CD8-positive, alpha-beta memory T cell (primary cell): ENCODE measurements around the gene DCUN1D1. TPM values are rescaled to one million over a fixed set of nuclear protein-coding genes. Genes with fewer than 3 reads are reported as not detected.
A peak's percentile ranks its signal among the peaks of the same experiment; 100 is the strongest.

Experiments
- CTCF ChIA-PET: fragments of 350-600 bp; sonication (Branson Sonifier 250); formaldehyde crosslinking; loops from one replicate; lab custom pipeline; 2021; ENCODE audit warnings: antibody characterized with exemption; lab: Charles Lee
- POLR2A ChIA-PET: fragments of 350-600 bp; sonication (Branson Sonifier 250); formaldehyde crosslinking; loops from one replicate; lab custom pipeline; 2021; ENCODE audit warnings: antibody characterized with exemption; lab: Charles Lee
- DNase-seq, 5 donors: peaks; one replicate each; pipeline versions ENCODE4 v3.0.0 to v3.0.0-alpha.2; 2020 to 2022; ENCODE audit warnings: mixed read lengths in 1 of 5
- H3K27ac ChIP-seq: one replicate; pipeline ENCODE4 v1.7.0; 2013; ENCODE audit warnings: low read depth, mild to moderate bottlenecking, low read length, moderate library complexity
- H3K27me3 ChIP-seq: 2 replicates; pipeline ENCODE4 v1.7.0; 2013; ENCODE audit warnings: low read length, mild to moderate bottlenecking; ENCODE audit not compliant: insufficient read depth, poor library complexity, severe bottlenecking
- H3K36me3 ChIP-seq: 2 replicates; pipeline ENCODE4 v1.7.0; 2013; ENCODE audit warnings: mild to moderate bottlenecking, low read length, moderate library complexity; ENCODE audit not compliant: insufficient read depth
- H3K4me1 ChIP-seq: 2 replicates; pipeline ENCODE4 v1.7.0; 2013; ENCODE audit warnings: mild to moderate bottlenecking, low read length, moderate library complexity; ENCODE audit not compliant: insufficient read depth
- H3K4me3 ChIP-seq: 2 replicates; pipeline ENCODE4 v1.7.0; 2013; ENCODE audit warnings: mild to moderate bottlenecking, low read length
- H3K9me3 ChIP-seq: 2 replicates; pipeline ENCODE4 v1.7.0; 2013; ENCODE audit warnings: mild to moderate bottlenecking, low read length
- H3K27ac Mint-ChIP-seq, 8 donors: one replicate each; pipeline ENCODE4 v1.8.0; 2020 to 2021; ENCODE audit warnings: mixed read lengths in 8 of 8, mild to moderate bottlenecking in 6 of 8, inconsistent platforms in 3 of 8, moderate library complexity in 3 of 8
- H3K27me3 Mint-ChIP-seq, 2 donors: one replicate each; pipeline ENCODE4 v1.8.0; 2020 to 2021; ENCODE audit warnings: mixed read lengths in 2 of 2, mild to moderate bottlenecking in 1 of 2, moderate library complexity in 1 of 2
- H3K36me3 Mint-ChIP-seq, 3 donors: one replicate each; pipeline ENCODE4 v1.8.0; 2020 to 2021; ENCODE audit warnings: mixed read lengths in 3 of 3, inconsistent platforms in 1 of 3, mild to moderate bottlenecking in 1 of 3
- H3K4me1 Mint-ChIP-seq, 3 donors: one replicate each; pipeline ENCODE4 v1.8.0; 2020 to 2021; ENCODE audit warnings: mixed read lengths in 3 of 3, inconsistent platforms in 1 of 3, mild to moderate bottlenecking in 1 of 3
- H3K4me3 Mint-ChIP-seq, 7 donors: one replicate each; pipeline ENCODE4 v1.8.0; 2020 to 2021; ENCODE audit warnings: mixed read lengths in 7 of 7, mild to moderate bottlenecking in 6 of 7, moderate library complexity in 4 of 7, inconsistent platforms in 2 of 7
- H3K9me3 Mint-ChIP-seq, 5 donors: one replicate each; pipeline ENCODE4 v1.8.0; 2020 to 2022; ENCODE audit warnings: mixed read lengths in 5 of 5, mild to moderate bottlenecking in 3 of 5, moderate library complexity in 2 of 5, inconsistent platforms in 1 of 5
- polyA plus RNA-seq: library from polyadenylated mRNA; unstranded; fragments of 300-500 nt; fragmentation: Illumina TruSeq; gene quantifications from one replicate; pipeline ENCODE4 v1.2.3, GENCODE V29; 2021
- total RNA-seq, 2 experiments: library from RNA; stranded (reverse); gene quantifications; one replicate each; pipeline ENCODE4 v1.2.3, GENCODE V29; 2021

Gene DCUN1D1
- total and polyA plus RNA-seq, 3 experiments from 2014 or later, result 30.9 to 61.3 (median 55.4) TPM

DNA sequence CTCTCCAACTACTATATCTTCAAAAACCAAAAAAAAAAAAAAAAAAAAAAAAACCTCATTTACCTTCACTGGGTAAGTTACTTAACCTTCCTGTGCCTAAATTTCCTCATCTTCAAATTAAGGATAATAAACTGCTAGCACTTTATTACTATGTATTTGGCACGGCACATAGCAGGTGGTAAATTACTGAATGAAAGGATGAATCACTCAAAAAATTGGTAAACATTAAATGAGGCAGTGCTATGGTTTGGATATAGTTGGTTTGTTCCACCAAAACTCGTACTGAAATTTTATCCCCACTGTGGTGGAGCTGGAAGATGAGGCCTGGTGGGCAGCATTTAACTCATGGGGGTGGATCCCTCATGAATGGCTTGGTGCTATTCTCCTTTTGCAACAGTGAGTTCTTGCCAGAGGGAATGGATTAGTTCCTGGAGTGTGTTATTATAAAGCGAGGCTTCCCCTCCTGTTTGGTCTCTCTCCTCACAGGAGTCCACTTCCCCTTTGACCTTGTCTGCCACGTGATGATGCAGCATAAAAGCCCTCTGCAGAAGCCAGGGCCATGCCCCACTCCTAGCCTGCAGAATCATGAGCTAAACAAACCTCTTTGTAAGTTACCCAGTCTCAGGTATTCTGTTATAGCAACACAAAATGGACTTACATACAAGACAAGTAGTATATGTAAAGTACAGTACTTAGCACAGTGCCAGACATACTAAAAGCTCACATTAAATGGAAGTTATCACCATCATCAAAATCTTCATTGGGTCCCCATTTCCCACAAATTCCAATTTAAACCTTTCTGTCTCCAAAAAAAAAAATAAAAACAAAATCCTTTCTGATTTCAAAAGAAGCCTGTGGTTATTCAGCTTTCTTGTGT lies 20.6 kb downstream of the DCUN1D1 start:
- ChIA-PET POLR2A (no interaction called here), CTCF (interaction anchor here (0.8 kb wide), 1 partner anchor 19 kb away, joined by 3 read pairs; no protein-coding TSS in a partner anchor)
- H3K4me1 ChIP-seq, result no peaks in the 10 kb centered on the region

DNA sequence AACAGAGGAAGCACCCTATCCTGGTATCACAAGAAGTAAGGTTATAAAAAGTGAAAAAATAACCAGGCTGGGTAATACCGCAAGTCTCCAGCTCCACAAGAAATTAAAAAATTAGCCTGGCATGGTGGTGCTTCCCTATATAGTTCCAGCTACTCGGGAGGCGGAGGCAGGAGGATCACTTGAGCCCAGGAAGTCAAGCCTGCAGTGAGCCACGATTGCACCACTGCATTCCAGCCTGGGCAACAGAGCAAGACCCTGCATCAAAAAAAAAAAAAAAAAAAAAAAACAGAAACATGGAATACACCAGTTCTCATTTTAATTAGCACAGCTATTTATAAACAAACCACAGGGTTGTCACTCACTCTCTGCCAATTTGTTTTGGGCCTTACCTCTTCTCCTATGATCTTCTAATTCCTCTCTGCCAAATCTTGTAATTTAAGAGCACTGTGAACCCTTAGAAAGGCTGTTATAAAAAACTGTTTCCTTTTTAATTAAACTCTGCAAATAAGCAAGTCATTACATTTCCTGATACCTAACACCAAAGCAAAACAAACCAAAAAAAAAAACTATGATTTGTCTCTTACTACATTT lies 22.6 kb downstream of the DCUN1D1 start:
- POLR2A ChIA-PET, result no interaction called here
- peaks cover 3 to 56% (median 20%) of the 10 kb centered on the region in 3 donors for H3K36me3 Mint-ChIP-seq
- H3K9me3 Mint-ChIP-seq, result no peaks in the 10 kb centered on the region
- H3K4me3 Mint-ChIP-seq, result no peak overlapping the region
- CTCF ChIA-PET, result no interaction called here
- no peaks in the 10 kb centered on the region for H3K27me3 Mint-ChIP-seq
- H3K9me3 ChIP-seq, result no peaks in the 10 kb centered on the region
- peak overlapping the region in 1 of 8 donors; percentile 46 for H3K27ac Mint-ChIP-seq
- H3K27me3 ChIP-seq, result no peaks in the 10 kb centered on the region
- no peaks in the 10 kb centered on the region for H3K4me1 ChIP-seq
- no peak for DNase-seq
- H3K4me1 Mint-ChIP-seq, result peaks cover 12 to 25% (median 15%) of the 10 kb centered on the region in 3 donors
- no peak overlapping the region for H3K27ac ChIP-seq
- H3K36me3 ChIP-seq, result peaks cover 10% of the 10 kb centered on the region
- H3K4me3 ChIP-seq, result no peak overlapping the region

More for the DNA sequence above, 20.6 kb downstream of the DCUN1D1 start:
- H3K27me3 ChIP-seq, result no peaks in the 10 kb centered on the region
- H3K36me3 ChIP-seq, result peaks cover 10% of the 10 kb centered on the region
- H3K9me3 Mint-ChIP-seq, result no peaks in the 10 kb centered on the region
- H3K36me3 Mint-ChIP-seq, result peaks cover 3 to 62% (median 19%) of the 10 kb centered on the region in 3 donors
- no peak overlapping the region for H3K27ac ChIP-seq
- H3K4me3 Mint-ChIP-seq, result no peak overlapping the region
- no peak for DNase-seq
- peak overlapping the region in 2 of 8 donors; percentile 22 to 37 for H3K27ac Mint-ChIP-seq
- no peaks in the 10 kb centered on the region for H3K9me3 ChIP-seq
- no peak overlapping the region for H3K4me3 ChIP-seq
- H3K27me3 Mint-ChIP-seq, result no peaks in the 10 kb centered on the region
- H3K4me1 Mint-ChIP-seq, result peaks cover 18 to 34% (median 24%) of the 10 kb centered on the region in 3 donors

GRCh38 chr3:182957226-182957625 lies 23.1 kb downstream of the DCUN1D1 start:
- H3K27ac ChIP-seq, result no peak overlapping the region
- peaks cover 9 to 21% (median 10%) of the 10 kb centered on the region in 3 donors for H3K4me1 Mint-ChIP-seq
- H3K4me3 ChIP-seq, result no peak overlapping the region
- peak overlapping the region in 2 of 8 donors; percentile 4 to 54 for H3K27ac Mint-ChIP-seq
- POLR2A ChIA-PET, result no interaction called here
- H3K4me3 Mint-ChIP-seq, result no peak overlapping the region
- peaks cover 5 to 53% (median 24%) of the 10 kb centered on the region in 3 donors for H3K36me3 Mint-ChIP-seq
- no peaks in the 10 kb centered on the region for H3K4me1 ChIP-seq
- DNase-seq, result no peak
- no peaks in the 10 kb centered on the region for H3K9me3 Mint-ChIP-seq
- no peaks in the 10 kb centered on the region for H3K9me3 ChIP-seq
- CTCF ChIA-PET, result no interaction called here
- H3K27me3 Mint-ChIP-seq, result no peaks in the 10 kb centered on the region
- peaks cover 10% of the 10 kb centered on the region for H3K36me3 ChIP-seq
- no peaks in the 10 kb centered on the region for H3K27me3 ChIP-seq

GRCh38 chr3:182954553-182955235 lies 25.6 kb downstream of the DCUN1D1 start:
- DNase-seq, result no peak
- Histone ChIP-seq H3K4me1 (no peaks in the 10 kb centered on the region), H3K4me3 (no peak overlapping the region), H3K27me3 (no peaks in the 10 kb centered on the region), H3K36me3 (peaks cover 10% of the 10 kb centered on the region), H3K27ac (no peak overlapping the region), H3K9me3 (no peaks in the 10 kb centered on the region)
- Mint-ChIP-seq H3K27ac (no peak overlapping the region), H3K9me3 (no peaks in the 10 kb centered on the region), H3K36me3 (peaks cover 9 to 43% (median 23%) of the 10 kb centered on the region in 3 donors), H3K4me1 (peaks cover 0 to 19% (median 1%) of the 10 kb centered on the region in 3 donors), H3K27me3 (no peaks in the 10 kb centered on the region), H3K4me3 (no peak overlapping the region)
- ChIA-PET POLR2A (no interaction called here), CTCF (no interaction called here)

DNA sequence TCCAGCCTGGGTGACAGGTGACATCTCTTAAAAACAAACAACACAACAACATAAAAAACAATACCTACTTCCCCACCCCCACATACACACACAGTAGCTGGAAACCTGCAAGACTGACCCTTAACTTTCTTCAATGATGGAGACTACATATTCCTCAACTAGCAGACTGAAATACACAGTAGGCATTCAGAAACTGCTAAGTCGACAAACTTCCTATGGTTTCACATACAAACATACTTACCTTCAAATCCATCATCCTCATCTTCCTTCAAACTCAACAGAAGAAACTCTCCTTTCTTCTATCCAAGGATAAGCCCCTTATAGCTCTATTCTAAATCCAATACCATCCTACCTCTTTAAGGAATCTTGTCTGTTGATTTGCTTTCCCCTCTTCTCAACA lies 30.6 kb downstream of the DCUN1D1 start:
- Mint-ChIP-seq H3K27me3 (no peaks in the 10 kb centered on the region), H3K36me3 (peaks cover 6 to 44% (median 22%) of the 10 kb centered on the region in 3 donors), H3K4me1 (peaks cover 0 to 6% (median 5%) of the 10 kb centered on the region in 3 donors), H3K9me3 (no peaks in the 10 kb centered on the region), H3K27ac (peak overlapping the region in 1 of 8 donors; percentile 72), H3K4me3 (no peak overlapping the region)
- no peaks in the 10 kb centered on the region for H3K27me3 ChIP-seq
- H3K27ac ChIP-seq, result no peak overlapping the region
- H3K9me3 ChIP-seq, result no peaks in the 10 kb centered on the region
- H3K36me3 ChIP-seq, result peaks cover 10% of the 10 kb centered on the region
- ChIA-PET POLR2A (no interaction called here), CTCF (no interaction called here)
- no peaks in the 10 kb centered on the region for H3K4me1 ChIP-seq
- DNase-seq, result no peak
- no peak overlapping the region for H3K4me3 ChIP-seq

- peaks cover 0 to 6% (median 5%) of the 10 kb centered on the region in 3 donors for H3K4me1 Mint-ChIP-seq
- no peaks in the 10 kb centered on the region for H3K9me3 ChIP-seq
- no peaks in the 10 kb centered on the region for H3K27me3 ChIP-seq
- peaks cover 6 to 50% (median 23%) of the 10 kb centered on the region in 3 donors for H3K36me3 Mint-ChIP-seq
- no peak overlapping the region for H3K4me3 Mint-ChIP-seq
- ChIA-PET CTCF (no interaction called here), POLR2A (no interaction called here)
- H3K9me3 Mint-ChIP-seq, result no peaks in the 10 kb centered on the region
- H3K4me1 ChIP-seq, result no peaks in the 10 kb centered on the region
- H3K27ac Mint-ChIP-seq, result peak overlapping the region in 4 of 8 donors; percentile 3 to 62 (median 26)
- no peak for DNase-seq
- no peak overlapping the region for H3K27ac ChIP-seq
- H3K36me3 ChIP-seq, result peaks cover 10% of the 10 kb centered on the region
- no peak overlapping the region for H3K4me3 ChIP-seq
- no peaks in the 10 kb centered on the region for H3K27me3 Mint-ChIP-seq
Observed at GRCh38 chr3:182948305-182948704, 32.0 kb downstream of the DCUN1D1 start.

GRCh38 chr3:182947888-182948287 lies 32.5 kb downstream of the DCUN1D1 start:
- Mint-ChIP-seq H3K36me3 (peaks cover 6 to 48% (median 23%) of the 10 kb centered on the region in 3 donors), H3K9me3 (no peaks in the 10 kb centered on the region), H3K27me3 (no peaks in the 10 kb centered on the region), H3K27ac (peak overlapping the region in 3 of 8 donors; percentile 1 to 33 (median 3)), H3K4me1 (peaks cover 0 to 6% (median 5%) of the 10 kb centered on the region in 3 donors), H3K4me3 (no peak overlapping the region)
- Histone ChIP-seq H3K9me3 (no peaks in the 10 kb centered on the region), H3K36me3 (peaks cover 10% of the 10 kb centered on the region), H3K4me1 (no peaks in the 10 kb centered on the region), H3K27me3 (no peaks in the 10 kb centered on the region), H3K27ac (no peak overlapping the region), H3K4me3 (no peak overlapping the region)
- POLR2A ChIA-PET, result no interaction called here
- no peak for DNase-seq
- CTCF ChIA-PET, result no interaction called here
